NT2/D1 (cell line): ENCODE data around the gene RERG.

Source experiments
- DNase-seq: peaks from one replicate; pipeline ENCODE4 v3.0.0-alpha.2; 2011; ENCODE audit warnings: low read depth, low spot score
- H3K27me3 ChIP-seq: 2 replicates; pipeline ENCODE4 v1.6.0; 2011; ENCODE audit warnings: mild to moderate bottlenecking; ENCODE audit not compliant: insufficient read length, insufficient read depth
- H3K36me3 ChIP-seq: 2 replicates; pipeline ENCODE4 v1.6.1; 2011; ENCODE audit warnings: mild to moderate bottlenecking, low read length, mixed read lengths; ENCODE audit not compliant: insufficient read depth, insufficient read length
- H3K4me1 ChIP-seq: 2 replicates; pipeline ENCODE4 v1.5.1; 2011; ENCODE audit not compliant: insufficient read depth, insufficient read length
- H3K4me3 ChIP-seq: 2 replicates; pipeline ENCODE4 v1.5.1; 2011; ENCODE audit warnings: low read depth; ENCODE audit not compliant: insufficient read length
- H3K9ac ChIP-seq: 2 replicates; pipeline ENCODE4 v1.6.0; 2011; ENCODE audit warnings: low read depth; ENCODE audit not compliant: insufficient read length
- H3K9me3 ChIP-seq: 2 replicates; pipeline ENCODE4 v1.5.1; 2011; ENCODE audit warnings: mild to moderate bottlenecking, low read length; ENCODE audit not compliant: insufficient read depth
- SUZ12 ChIP-seq: IDR thresholded peaks from 2 replicates; pipeline ENCODE4 v1.6.1; 2011; ENCODE audit not compliant: insufficient read length, insufficient read depth; ENCODE audit errors: extremely low read depth
- YY1 ChIP-seq: IDR thresholded peaks from 2 replicates; pipeline ENCODE4 v1.6.1; 2011; ENCODE audit not compliant: insufficient read length, insufficient read depth
- ZNF274 ChIP-seq: IDR thresholded peaks from 2 replicates; pipeline ENCODE4 v1.6.1; 2011; ENCODE audit warnings: mild to moderate bottlenecking, low read depth, low read length

RERG gene

GRCh38 chr12:15244926-15245325 is 23.7 kb upstream of the RERG start:
- no peak for TF ChIP-seq YY1
- no peak for TF ChIP-seq ZNF274
- TF ChIP-seq SUZ12: no peak
- peaks cover 28% of the 10 kb centered on the region for H3K9me3 ChIP-seq

GRCh38 chr12:15244341-15244740 is 23.1 kb upstream of the RERG start:
- TF ChIP-seq ZNF274: no peak
- no peak for TF ChIP-seq YY1
- no peak for TF ChIP-seq SUZ12
- H3K27me3 ChIP-seq: no peaks in the 10 kb centered on the region
- no peaks in the 10 kb centered on the region for H3K36me3 ChIP-seq
- H3K4me1 ChIP-seq: no peaks in the 10 kb centered on the region
- DNase-seq: no peak
- no peak overlapping the region for H3K9ac ChIP-seq
- peaks cover 28% of the 10 kb centered on the region for H3K9me3 ChIP-seq
- no peak overlapping the region for H3K4me3 ChIP-seq

More at GRCh38 chr12:15244926-15245325, 23.7 kb upstream of the RERG start:
- no peaks in the 10 kb centered on the region for H3K36me3 ChIP-seq
- no peak overlapping the region for H3K9ac ChIP-seq
- no peak overlapping the region for H3K4me3 ChIP-seq
- H3K27me3 ChIP-seq: no peaks in the 10 kb centered on the region
- no peaks in the 10 kb centered on the region for H3K4me1 ChIP-seq
- no peak for DNase-seq

GRCh38 chr12:15243102-15243501 is 21.9 kb upstream of the RERG start:
- Histone ChIP-seq H3K4me3 (no peak overlapping the region), H3K9me3 (peaks cover 18% of the 10 kb centered on the region), H3K27me3 (no peaks in the 10 kb centered on the region), H3K36me3 (no peaks in the 10 kb centered on the region), H3K4me1 (no peaks in the 10 kb centered on the region), H3K9ac (no peak overlapping the region)
- TF ChIP-seq YY1: no peak
- TF ChIP-seq SUZ12: no peak
- TF ChIP-seq ZNF274: no peak
- DNase-seq: no peak

- H3K36me3 ChIP-seq: no peaks in the 10 kb centered on the region
- TF ChIP-seq SUZ12 (no peak), YY1 (no peak), ZNF274 (no peak)
- H3K9me3 ChIP-seq: no peaks in the 10 kb centered on the region
- no peak for DNase-seq
- H3K27me3 ChIP-seq: no peaks in the 10 kb centered on the region
- no peaks in the 10 kb centered on the region for H3K4me1 ChIP-seq
- no peak overlapping the region for H3K9ac ChIP-seq
- H3K4me3 ChIP-seq: no peak overlapping the region
These were observed 19.7 kb upstream of the RERG start for GRCh38 chr12:15240898-15241297.

GRCh38 chr12:15234508-15234907 is 13.3 kb upstream of the RERG start:
- Histone ChIP-seq H3K4me1 (no peaks in the 10 kb centered on the region), H3K9me3 (no peaks in the 10 kb centered on the region)
- no peak for TF ChIP-seq SUZ12

GRCh38 chr12:15234011-15234410 is 12.8 kb upstream of the RERG start:
- Histone ChIP-seq H3K4me1 (no peaks in the 10 kb centered on the region), H3K27me3 (no peaks in the 10 kb centered on the region), H3K36me3 (no peaks in the 10 kb centered on the region), H3K4me3 (no peak overlapping the region), H3K9me3 (no peaks in the 10 kb centered on the region), H3K9ac (no peak overlapping the region)
- TF ChIP-seq SUZ12 (no peak), YY1 (no peak), ZNF274 (no peak)
- no peak for DNase-seq

More at GRCh38 chr12:15234508-15234907, 13.3 kb upstream of the RERG start:
- H3K4me3 ChIP-seq: no peak overlapping the region
- H3K9ac ChIP-seq: no peak overlapping the region
- no peak for DNase-seq
- no peaks in the 10 kb centered on the region for H3K36me3 ChIP-seq
- H3K27me3 ChIP-seq: no peaks in the 10 kb centered on the region

GRCh38 chr12:15232959-15233358 is 11.7 kb upstream of the RERG start:
- Histone ChIP-seq H3K27me3 (no peaks in the 10 kb centered on the region), H3K4me3 (no peak overlapping the region), H3K36me3 (no peaks in the 10 kb centered on the region), H3K9me3 (no peaks in the 10 kb centered on the region), H3K4me1 (no peaks in the 10 kb centered on the region), H3K9ac (no peak overlapping the region)
- DNase-seq: no peak
- TF ChIP-seq ZNF274: no peak
- TF ChIP-seq SUZ12: no peak
- no peak for TF ChIP-seq YY1

GRCh38 chr12:15231493-15231892 is 10.3 kb upstream of the RERG start:
- TF ChIP-seq SUZ12 (no peak), ZNF274 (no peak), YY1 (no peak)
- no peak for DNase-seq
- H3K9me3 ChIP-seq: no peaks in the 10 kb centered on the region
- H3K36me3 ChIP-seq: no peaks in the 10 kb centered on the region
- H3K27me3 ChIP-seq: no peaks in the 10 kb centered on the region
- no peaks in the 10 kb centered on the region for H3K4me1 ChIP-seq
- H3K9ac ChIP-seq: no peak overlapping the region
- no peak overlapping the region for H3K4me3 ChIP-seq

GRCh38 chr12:15230751-15231150 is 9.5 kb upstream of the RERG start:
- no peak overlapping the region for H3K9ac ChIP-seq
- H3K27me3 ChIP-seq: no peaks in the 10 kb centered on the region
- no peaks in the 10 kb centered on the region for H3K4me1 ChIP-seq
- no peak for DNase-seq
- H3K36me3 ChIP-seq: no peaks in the 10 kb centered on the region
- no peaks in the 10 kb centered on the region for H3K9me3 ChIP-seq
- no peak overlapping the region for H3K4me3 ChIP-seq
- no peak for TF ChIP-seq SUZ12
- TF ChIP-seq YY1: no peak
- no peak for TF ChIP-seq ZNF274
